Stomach (tissue), 4 donors: ENCODE data around the gene CHCHD1.

ENCODE experiments used
- CTCF ChIP-seq, 7 experiments: fragments of 450-650 bp in 4 of 7; fragments of 200-600 bp in 3 of 7; sonication (generic) in 3 of 7; IDR thresholded peaks; one replicate each; pipeline ENCODE4 v1.5.1; 2016 to 2019; ENCODE audit warnings: antibody characterized with exemption in 7 of 7, control low read depth in 2 of 7, mild to moderate bottlenecking in 1 of 7
- EP300 ChIP-seq: sonication (generic); formaldehyde crosslinking; IDR thresholded peaks from one replicate; pipeline ENCODE4 v1.6.1; 2017; ENCODE audit warnings: antibody characterized with exemption
- POLR2A ChIP-seq, 4 donors: fragments of 450-650 bp; IDR thresholded peaks; one replicate each; pipeline ENCODE4 v1.6.1; 2016; ENCODE audit warnings: antibody characterized with exemption in 4 of 4, control low read depth in 2 of 4, mild to moderate bottlenecking in 1 of 4, moderate library complexity in 1 of 4
- POLR2AphosphoS5 ChIP-seq, 3 donors: sonication (generic); formaldehyde crosslinking; IDR thresholded peaks; one replicate each; pipeline ENCODE4 v1.6.1; 2016; ENCODE audit warnings: antibody characterized with exemption in 3 of 3

GRCh38 chr10:73828161-73828560 lies 46.3 kb downstream of the CHCHD1 start:
- TF ChIP-seq POLR2AphosphoS5 (IDR thresholded peaks at IDR 0.05) (no peak), EP300 (no peak), CTCF (IDR thresholded peaks at IDR 0.05) (no peak), POLR2A (IDR thresholded peaks at IDR 0.05) (no peak)
